HepG2 (cell line): ENCODE data around the gene WLS. TPM values are rescaled to one million over a fixed set of nuclear protein-coding genes. Genes with fewer than 3 reads are reported as not detected.

Experiments
- ATAC-seq: fragments of 200-7000 bp; cut with Tn5 transposase; 3 replicates; pipeline ENCODE4 v1.9.1; 2020; ENCODE audit warnings: mild to moderate bottlenecking, moderate library complexity
- BruUV-seq: library from RNA; stranded (reverse); fragments of 400-500 nt; replicated peaks from 2 replicates; lab custom pipeline; 2021; lab: Mats Ljungman, UMichigan
- CTCF ChIA-PET: fragments of 300-600 bp; formaldehyde crosslinking; extraction: SDS; loops from one replicate; lab custom pipeline; 2021; ENCODE audit warnings: low total read pairs, inconsistent platforms, low intra/inter-chr PET ratio; lab: Yijun Ruan, JAX
- POLR2A ChIA-PET: fragments of 350-600 bp; sonication (Branson Sonifier 250); formaldehyde crosslinking; loops from one replicate; lab custom pipeline; 2020; ENCODE audit warnings: antibody characterized with exemption, inconsistent platforms; lab: Yijun Ruan, JAX
- DNase-seq: peaks from one replicate; pipeline ENCODE4 v3.0.0-alpha.2; 2015; ENCODE audit warnings: low spot score
- FAIRE-seq: peaks from 3 replicates; lab custom pipeline; 2011; peaks lifted over from hg19 to GRCh38; lab: Jason Lieb, UNC
- H2AFZ ChIP-seq: one replicate; pipeline ENCODE4 v1.6.1; 2011; ENCODE audit warnings: low read length, inconsistent platforms
- H3K27ac ChIP-seq: fragments of 300-600 bp; 3 replicates; pipeline ENCODE4 v1.8.0; 2011; ENCODE audit warnings: mixed run types, mild to moderate bottlenecking, mixed read lengths, low read length, inconsistent platforms; ENCODE audit not compliant: insufficient read depth; ENCODE audit errors: extremely low read length
- H3K27me3 ChIP-seq, 2 experiments: fragments of 200-600 bp in 1 of 2; 2 replicates in 1 of 2; 3 replicates in 1 of 2; pipeline versions ENCODE4 v1.6.0 to v1.8.0; 2011; ENCODE audit warnings: low read length in 2 of 2, mild to moderate bottlenecking in 2 of 2, moderate library complexity in 2 of 2, inconsistent platforms in 1 of 2; ENCODE audit not compliant: insufficient read depth in 2 of 2, control insufficient read depth in 1 of 2
- H3K36me3 ChIP-seq, 2 experiments: fragments of 200-600 bp in 1 of 2; replicated peaks in 1 of 2; 2 replicates in 1 of 2; 3 replicates in 1 of 2; pipeline versions ENCODE4 v1.5.1 to v1.8.0; 2011; ENCODE audit warnings: low read length in 2 of 2, inconsistent platforms in 1 of 2; ENCODE audit not compliant: insufficient read depth in 2 of 2, control insufficient read depth in 1 of 2
- H3K4me1 ChIP-seq: 2 replicates; pipeline ENCODE4 v1.5.1; 2012; ENCODE audit warnings: low read length, inconsistent platforms; ENCODE audit not compliant: insufficient read depth
- H3K4me2 ChIP-seq: 2 replicates; pipeline ENCODE4 v1.6.0; 2011; ENCODE audit warnings: low read depth, low read length, inconsistent platforms
- H3K4me3 ChIP-seq, 3 experiments: fragments of 200-600 bp in 1 of 3; sonication (generic), shearing (Covaris generic) in 1 of 3; replicated peaks in 1 of 3; 2 replicates each; pipeline ENCODE4 v1.5.1; 2011 to 2016; ENCODE audit warnings: low read length in 3 of 3, inconsistent platforms in 2 of 3, low read depth in 2 of 3, mild to moderate bottlenecking in 2 of 3, control low read depth in 1 of 3, mixed read lengths in 1 of 3; ENCODE audit not compliant: insufficient read depth in 1 of 3
- H3K79me2 ChIP-seq: one replicate; pipeline ENCODE4 v1.6.1; 2011; ENCODE audit warnings: low read length, inconsistent platforms; ENCODE audit not compliant: insufficient read depth
- H3K9ac ChIP-seq: 2 replicates; pipeline ENCODE4 v1.6.0; 2011; ENCODE audit warnings: mild to moderate bottlenecking, low read depth, low read length, inconsistent platforms; ENCODE audit not compliant: insufficient read depth
- H3K9me3 ChIP-seq: 2 replicates; pipeline ENCODE4 v1.5.1; 2012; ENCODE audit warnings: mild to moderate bottlenecking, low read length
- H4K20me1 ChIP-seq: 2 replicates; pipeline ENCODE4 v1.6.0; 2011; ENCODE audit warnings: inconsistent platforms, mild to moderate bottlenecking, low read length, moderate library complexity; ENCODE audit not compliant: insufficient read depth
- FOXA1 ChIP-seq, 2 experiments: fragments of 450-650 bp in 1 of 2; sonication (generic) in 1 of 2; formaldehyde crosslinking in 1 of 2; IDR thresholded peaks; 2 replicates each; pipeline versions ENCODE4 v1.4.0 to v1.6.1; 2016 to 2020; ENCODE audit warnings: missing genetic modification reagents in 1 of 2
- FOXP1 ChIP-seq, 2 experiments: fragments of 450-650 bp in 1 of 2; IDR thresholded peaks; 2 replicates each; pipeline ENCODE4 v1.6.1; 2017 to 2018; ENCODE audit warnings: antibody characterized with exemption in 1 of 2
- GATA4 ChIP-seq: sonication (generic); IDR thresholded peaks from 2 replicates; pipeline ENCODE4 v1.6.1; 2016; ENCODE audit warnings: antibody characterized with exemption, low read depth, borderline replicate concordance
- GFI1 ChIP-seq: sonication (generic); formaldehyde crosslinking; IDR thresholded peaks from 2 replicates; pipeline ENCODE4 v1.5.0; 2020; ENCODE audit warnings: missing genetic modification reagents, mild to moderate bottlenecking, borderline replicate concordance
- HMGA1 ChIP-seq: sonication (generic); formaldehyde crosslinking; conservative IDR thresholded peaks from 2 replicates; pipeline ENCODE4 v1.4.0; 2020; ENCODE audit warnings: missing genetic modification reagents
- KAT8 ChIP-seq: IDR thresholded peaks from 2 replicates; pipeline ENCODE4 v1.6.1; 2016; ENCODE audit warnings: missing genetic modification reagents, missing compliant biosample characterization
- TBX2 ChIP-seq: sonication (generic); formaldehyde crosslinking; IDR thresholded peaks from 2 replicates; pipeline ENCODE4 v1.5.0; 2020; ENCODE audit warnings: missing genetic modification reagents, mild to moderate bottlenecking, borderline replicate concordance
- WIZ ChIP-seq: sonication (generic); formaldehyde crosslinking; IDR thresholded peaks from 2 replicates; pipeline ENCODE4 v1.5.1; 2020; ENCODE audit warnings: mild to moderate bottlenecking, missing genetic modification reagents
- ZFP36L1 ChIP-seq: sonication (generic); formaldehyde crosslinking; IDR thresholded peaks from 2 replicates; pipeline ENCODE4 v1.8.0; 2022; ENCODE audit warnings: mild to moderate bottlenecking, missing genetic modification reagents, moderate library complexity
- ZFY ChIP-seq: sonication (generic); formaldehyde crosslinking; IDR thresholded peaks from 2 replicates; pipeline ENCODE4 v1.4.0; 2020; ENCODE audit warnings: missing genetic modification reagents
- ZNF253 ChIP-seq: sonication (generic); formaldehyde crosslinking; IDR thresholded peaks from 2 replicates; pipeline ENCODE4 v1.8.0; 2022; ENCODE audit warnings: mild to moderate bottlenecking, missing genetic modification reagents, borderline replicate concordance
- ZNF782 ChIP-seq: sonication (generic); formaldehyde crosslinking; IDR thresholded peaks from 2 replicates; pipeline ENCODE4 v1.4.0; 2020; ENCODE audit warnings: missing genetic modification reagents, mild to moderate bottlenecking, borderline replicate concordance
- WGBS: methylation state at CpG from one replicate; pipeline ENCODE4 v1.1.6; 2017; ENCODE audit warnings: low lambda C conversion rate; 5-methylcytosine and 5-hydroxymethylcytosine counted together
- in situ Hi-C: cut with HindIII; loops from 2 replicates; pipeline ENCODE4 v1.10.0; 2017; ENCODE audit warnings: low pct_unique_long_range_greater_than_20kb; ENCODE audit not compliant: extremely low pct_ligation_motif_present
- intact Hi-C: fragments of 100-400 bp; cut with micrococcal nuclease; formaldehyde crosslinking; loops from one replicate; pipeline ENCODE4 v1.10.0; 2022; ENCODE audit not compliant: unreplicated experiment
- polyA plus RNA-seq, 8 experiments: library from polyadenylated mRNA; depleted of rRNA in 3 of 8; stranded (reverse) in 7 of 8; unstranded in 1 of 8; fragments of >200 nt; fragmentation: Illumina TruSeq in 4 of 8; extraction: Trizol in 4 of 8; gene quantifications; 2 replicates each; pipeline versions ENCODE4 v1.2.1 to v1.2.3, GENCODE V29; 2011 to 2016; ENCODE audit warnings: low read depth in 4 of 8, missing spikeins in 1 of 8, mixed read lengths in 1 of 8; ENCODE audit not compliant: insufficient read depth in 1 of 8
- total RNA-seq, 5 experiments: library from RNA; depleted of rRNA; stranded (reverse); fragments of >200 nt; fragmentation: Illumina TruSeq; extraction: Trizol; gene quantifications; 2 replicates each; pipeline ENCODE4 v1.2.3, GENCODE V29; 2016; ENCODE audit warnings: low read depth in 1 of 5
- TF ChIP-seq, protein P1 (sequence below): sonication (generic); IDR thresholded peaks from 2 replicates; pipeline ENCODE4 v1.6.1; 2016; ENCODE audit warnings: low read depth, borderline replicate concordance
- TF ChIP-seq, protein P2 (sequence below): sonication (generic); formaldehyde crosslinking; IDR thresholded peaks from 2 replicates; pipeline ENCODE4 v1.4.0; 2020; ENCODE audit warnings: missing genetic modification reagents
- TF ChIP-seq, protein P3 (sequence below): sonication (generic); formaldehyde crosslinking; IDR thresholded peaks from 2 replicates; pipeline ENCODE4 v1.4.0; 2020; ENCODE audit warnings: missing genetic modification reagents, borderline replicate concordance
- TF ChIP-seq, protein P4 (sequence below): sonication (generic); formaldehyde crosslinking; IDR thresholded peaks from 2 replicates; pipeline ENCODE4 v1.5.1; 2020; ENCODE audit warnings: mild to moderate bottlenecking, missing genetic modification reagents

The WLS gene
- total and polyA plus RNA-seq, 2 of the 13 experiments (the other 11 are each of a cell fraction or from before 2014, with no cell fraction given), result not detected

DNA sequence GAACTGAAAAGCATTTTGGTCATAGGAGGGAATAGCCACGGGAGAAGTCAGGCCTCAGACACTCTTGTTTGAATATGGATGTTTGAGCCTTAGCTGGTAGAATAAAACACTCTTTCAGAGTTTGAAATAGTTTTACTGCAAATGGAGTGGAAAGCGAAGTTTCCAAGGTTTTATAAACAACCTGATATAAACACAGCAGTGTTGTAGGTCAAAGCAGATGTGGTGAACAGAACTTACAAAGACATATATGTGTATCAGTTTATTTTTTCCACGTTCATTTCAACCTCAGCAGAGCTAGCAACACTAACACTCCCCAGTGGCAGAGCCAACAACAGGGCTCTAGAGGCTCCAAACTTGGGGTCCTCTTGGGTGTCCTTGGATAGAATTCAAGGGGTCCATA is 89.9 kb downstream of the WLS start:
- intact Hi-C loops, result no loop called here
- DNase-seq (no peak), FAIRE-seq (no peak), ATAC-seq (no peak)
- WGBS, result 7% methylated on average over 3 of the region's 3 CpGs
- in situ Hi-C loops, result no loop called here
- Histone ChIP-seq H3K36me3 (no peaks in the 10 kb centered on the region), H3K4me3 (no peak overlapping the region), H3K9ac (no peak overlapping the region), H3K4me1 (no peaks in the 10 kb centered on the region), H3K27me3 (no peaks in the 10 kb centered on the region), H3K27ac (no peak overlapping the region), H3K4me2 (no peak overlapping the region), H3K9me3 (no peaks in the 10 kb centered on the region), H4K20me1 (no peaks in the 10 kb centered on the region), H2AFZ (no peak overlapping the region), H3K79me2 (no peaks in the 10 kb centered on the region)
- ChIA-PET CTCF (no interaction called here), POLR2A (no interaction called here)
- no TSS peak for BruUV-seq
- TF ChIP-seq WIZ (CRISPR knock-in tag) (no peak), HMGA1 (CRISPR knock-in tag) (no peak), ZFP36L1 (CRISPR knock-in tag) (no peak), FOXA1 (IDR thresholded peaks at IDR 0.05) (no peak), FOXA1 (CRISPR knock-in tag; IDR thresholded peaks at IDR 0.05) (no peak), KAT8 (CRISPR knock-in tag) (no peak), GATA4 (no peak), ZNF253 (CRISPR knock-in tag) (no peak), ZFY (no peak), ZNF782 (CRISPR knock-in tag) (no peak), FOXP1 (IDR thresholded peaks at IDR 0.05) (no peak), FOXP1 (CRISPR knock-in tag; IDR thresholded peaks at IDR 0.05) (no peak), TBX2 (CRISPR knock-in tag) (no peak), GFI1 (no peak)
- TF ChIP-seq, protein P1, sequence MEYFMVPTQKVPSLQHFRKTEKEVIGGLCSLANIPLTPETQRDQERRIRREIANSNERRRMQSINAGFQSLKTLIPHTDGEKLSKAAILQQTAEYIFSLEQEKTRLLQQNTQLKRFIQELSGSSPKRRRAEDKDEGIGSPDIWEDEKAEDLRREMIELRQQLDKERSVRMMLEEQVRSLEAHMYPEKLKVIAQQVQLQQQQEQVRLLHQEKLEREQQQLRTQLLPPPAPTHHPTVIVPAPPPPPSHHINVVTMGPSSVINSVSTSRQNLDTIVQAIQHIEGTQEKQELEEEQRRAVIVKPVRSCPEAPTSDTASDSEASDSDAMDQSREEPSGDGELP, result no peak
- TF ChIP-seq, protein P2, sequence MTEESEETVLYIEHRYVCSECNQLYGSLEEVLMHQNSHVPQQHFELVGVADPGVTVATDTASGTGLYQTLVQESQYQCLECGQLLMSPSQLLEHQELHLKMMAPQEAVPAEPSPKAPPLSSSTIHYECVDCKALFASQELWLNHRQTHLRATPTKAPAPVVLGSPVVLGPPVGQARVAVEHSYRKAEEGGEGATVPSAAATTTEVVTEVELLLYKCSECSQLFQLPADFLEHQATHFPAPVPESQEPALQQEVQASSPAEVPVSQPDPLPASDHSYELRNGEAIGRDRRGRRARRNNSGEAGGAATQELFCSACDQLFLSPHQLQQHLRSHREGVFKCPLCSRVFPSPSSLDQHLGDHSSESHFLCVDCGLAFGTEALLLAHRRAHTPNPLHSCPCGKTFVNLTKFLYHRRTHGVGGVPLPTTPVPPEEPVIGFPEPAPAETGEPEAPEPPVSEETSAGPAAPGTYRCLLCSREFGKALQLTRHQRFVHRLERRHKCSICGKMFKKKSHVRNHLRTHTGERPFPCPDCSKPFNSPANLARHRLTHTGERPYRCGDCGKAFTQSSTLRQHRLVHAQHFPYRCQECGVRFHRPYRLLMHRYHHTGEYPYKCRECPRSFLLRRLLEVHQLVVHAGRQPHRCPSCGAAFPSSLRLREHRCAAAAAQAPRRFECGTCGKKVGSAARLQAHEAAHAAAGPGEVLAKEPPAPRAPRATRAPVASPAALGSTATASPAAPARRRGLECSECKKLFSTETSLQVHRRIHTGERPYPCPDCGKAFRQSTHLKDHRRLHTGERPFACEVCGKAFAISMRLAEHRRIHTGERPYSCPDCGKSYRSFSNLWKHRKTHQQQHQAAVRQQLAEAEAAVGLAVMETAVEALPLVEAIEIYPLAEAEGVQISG, result no peak
- TF ChIP-seq, protein P3, sequence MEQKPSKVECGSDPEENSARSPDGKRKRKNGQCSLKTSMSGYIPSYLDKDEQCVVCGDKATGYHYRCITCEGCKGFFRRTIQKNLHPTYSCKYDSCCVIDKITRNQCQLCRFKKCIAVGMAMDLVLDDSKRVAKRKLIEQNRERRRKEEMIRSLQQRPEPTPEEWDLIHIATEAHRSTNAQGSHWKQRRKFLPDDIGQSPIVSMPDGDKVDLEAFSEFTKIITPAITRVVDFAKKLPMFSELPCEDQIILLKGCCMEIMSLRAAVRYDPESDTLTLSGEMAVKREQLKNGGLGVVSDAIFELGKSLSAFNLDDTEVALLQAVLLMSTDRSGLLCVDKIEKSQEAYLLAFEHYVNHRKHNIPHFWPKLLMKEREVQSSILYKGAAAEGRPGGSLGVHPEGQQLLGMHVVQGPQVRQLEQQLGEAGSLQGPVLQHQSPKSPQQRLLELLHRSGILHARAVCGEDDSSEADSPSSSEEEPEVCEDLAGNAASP, result no peak
- TF ChIP-seq, protein P4, sequence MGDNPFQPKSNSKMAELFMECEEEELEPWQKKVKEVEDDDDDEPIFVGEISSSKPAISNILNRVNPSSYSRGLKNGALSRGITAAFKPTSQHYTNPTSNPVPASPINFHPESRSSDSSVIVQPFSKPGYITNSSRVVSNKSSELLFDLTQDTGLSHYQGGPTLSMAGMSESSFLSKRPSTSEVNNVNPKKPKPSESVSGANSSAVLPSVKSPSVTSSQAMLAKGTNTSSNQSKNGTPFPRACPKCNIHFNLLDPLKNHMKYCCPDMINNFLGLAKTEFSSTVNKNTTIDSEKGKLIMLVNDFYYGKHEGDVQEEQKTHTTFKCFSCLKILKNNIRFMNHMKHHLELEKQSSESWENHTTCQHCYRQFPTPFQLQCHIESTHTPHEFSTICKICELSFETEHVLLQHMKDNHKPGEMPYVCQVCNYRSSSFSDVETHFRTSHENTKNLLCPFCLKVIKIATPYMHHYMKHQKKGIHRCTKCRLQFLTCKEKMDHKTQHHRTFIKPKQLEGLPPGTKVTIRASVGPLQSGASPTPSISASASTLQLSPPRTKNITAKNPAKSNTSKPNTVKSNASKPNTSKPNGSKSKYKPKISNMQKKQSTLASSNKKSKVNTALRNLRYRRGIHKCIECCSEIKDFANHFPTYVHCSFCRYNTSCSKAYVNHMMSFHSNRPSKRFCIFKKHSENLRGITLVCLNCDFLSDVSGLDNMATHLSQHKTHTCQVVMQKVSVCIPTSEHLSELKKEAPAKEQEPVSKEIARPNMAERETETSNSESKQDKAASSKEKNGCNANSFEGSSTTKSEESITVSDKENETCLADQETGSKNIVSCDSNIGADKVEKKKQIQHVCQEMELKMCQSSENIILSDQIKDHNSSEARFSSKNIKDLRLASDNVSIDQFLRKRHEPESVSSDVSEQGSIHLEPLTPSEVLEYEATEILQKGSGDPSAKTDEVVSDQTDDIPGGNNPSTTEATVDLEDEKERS, result no peak
